ENCODE measurements around the gene ZNF236. TPM values are rescaled to one million over a fixed set of nuclear protein-coding genes. Genes with fewer than 3 reads are reported as not detected.

ZNF236 gene
- polyA plus RNA-seq, 3 donors = 1.7 to 6.5 (median 2.4) TPM

- Mint-ChIP-seq H3K4me1 (no peaks in the 10 kb centered on the region), H3K27me3 (ENCODE audit: low read depth in 3 of 3) (peaks cover 0 to 6% (median 0%) of the 10 kb centered on the region in 3 donors), H3K4me3 (peak overlapping the region in 1 of 2 donors; percentile 25), H3K27ac (peak overlapping the region in 1 of 7 donors; percentile 33), H3K36me3 (peaks cover 5 to 13% of the 10 kb centered on the region in 2 donors), H3K9me3 (peaks cover 0 to 2% (median 0%) of the 10 kb centered on the region in 7 donors)
- WGBS (ENCODE audit: insufficient coverage) = 98% methylated on average over 9 of the region's 11 CpGs
- no peak overlapping the region for H3K4me3 ChIP-seq (replicated peaks in 1 of 3; ENCODE audit: low read depth in 2 of 3, low read length in 3 of 3)
- TF ChIP-seq, protein P1, sequence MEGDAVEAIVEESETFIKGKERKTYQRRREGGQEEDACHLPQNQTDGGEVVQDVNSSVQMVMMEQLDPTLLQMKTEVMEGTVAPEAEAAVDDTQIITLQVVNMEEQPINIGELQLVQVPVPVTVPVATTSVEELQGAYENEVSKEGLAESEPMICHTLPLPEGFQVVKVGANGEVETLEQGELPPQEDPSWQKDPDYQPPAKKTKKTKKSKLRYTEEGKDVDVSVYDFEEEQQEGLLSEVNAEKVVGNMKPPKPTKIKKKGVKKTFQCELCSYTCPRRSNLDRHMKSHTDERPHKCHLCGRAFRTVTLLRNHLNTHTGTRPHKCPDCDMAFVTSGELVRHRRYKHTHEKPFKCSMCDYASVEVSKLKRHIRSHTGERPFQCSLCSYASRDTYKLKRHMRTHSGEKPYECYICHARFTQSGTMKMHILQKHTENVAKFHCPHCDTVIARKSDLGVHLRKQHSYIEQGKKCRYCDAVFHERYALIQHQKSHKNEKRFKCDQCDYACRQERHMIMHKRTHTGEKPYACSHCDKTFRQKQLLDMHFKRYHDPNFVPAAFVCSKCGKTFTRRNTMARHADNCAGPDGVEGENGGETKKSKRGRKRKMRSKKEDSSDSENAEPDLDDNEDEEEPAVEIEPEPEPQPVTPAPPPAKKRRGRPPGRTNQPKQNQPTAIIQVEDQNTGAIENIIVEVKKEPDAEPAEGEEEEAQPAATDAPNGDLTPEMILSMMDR (IDR thresholded peaks at IDR 0.05) = no peak
- no peaks in the 10 kb centered on the region for H4K20me1 ChIP-seq (ENCODE audit: insufficient read depth, low read length)
- no peaks in the 10 kb centered on the region for H3K4me1 ChIP-seq (ENCODE audit: control insufficient read depth in 1 of 2, insufficient read depth in 2 of 2, low read length in 2 of 2)
- DNase-seq = no peak
- no peak overlapping the region for H3K9ac ChIP-seq (ENCODE audit: insufficient read depth, low read length, poor library complexity, severe bottlenecking)
- no peaks in the 10 kb centered on the region for H3K79me2 ChIP-seq (ENCODE audit: insufficient read depth, low read length)
- no peaks in the 10 kb centered on the region for H3K27me3 ChIP-seq (ENCODE audit: control insufficient read depth in 2 of 2, insufficient read depth in 2 of 2, low read length in 2 of 2)
- H3K9me3 ChIP-seq (replicated peaks in 1 of 2; ENCODE audit: control insufficient read depth in 1 of 2, insufficient read depth in 1 of 2, low read length in 2 of 2) = no peaks in the 10 kb centered on the region
- no peak overlapping the region for H2AFZ ChIP-seq (ENCODE audit: insufficient read depth, low read depth, low read length, poor library complexity, severe bottlenecking)
- intact Hi-C loops (cut with micrococcal nuclease) = no loop called here
- H3K4me2 ChIP-seq (replicated peaks; ENCODE audit: extremely low read depth, low read length, poor library complexity, severe bottlenecking) = no peak overlapping the region
- peaks cover 0 to 6% of the 10 kb centered on the region in 2 donors for H3K36me3 ChIP-seq (replicated peaks in 1 of 2; ENCODE audit: control insufficient read depth in 1 of 2, insufficient read depth in 2 of 2, low read length in 2 of 2)
- no peak overlapping the region for H3K27ac ChIP-seq (ENCODE audit: low read depth in 1 of 2, low read length in 2 of 2)
Observed at GRCh38 chr18:76977684-76978232, 155.4 kb downstream of the ZNF236 start.

DNA sequence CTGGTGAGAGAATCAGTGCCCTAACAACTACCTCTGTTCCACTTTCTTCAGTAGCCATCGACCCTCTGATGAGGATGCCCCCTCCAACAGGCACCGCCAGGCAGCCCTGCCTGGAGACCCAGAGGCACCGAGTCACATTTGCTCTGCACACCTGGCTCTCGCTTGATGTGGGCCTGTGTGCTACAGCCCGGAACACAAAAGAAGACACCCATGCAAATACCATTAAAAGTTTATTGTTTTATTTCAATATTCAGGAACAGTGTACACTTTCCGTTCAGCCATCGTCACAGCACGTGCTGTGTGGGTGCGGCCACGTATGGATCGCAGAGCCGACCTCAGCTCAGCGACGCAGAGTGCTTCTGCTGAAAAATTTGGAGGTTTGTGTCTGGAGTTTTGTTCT, 156.3 kb downstream of the ZNF236 start:
- Histone ChIP-seq H3K27me3 (ENCODE audit: control insufficient read depth in 2 of 2, insufficient read depth in 2 of 2, low read length in 2 of 2) (no peaks in the 10 kb centered on the region), H3K79me2 (ENCODE audit: insufficient read depth, low read length) (no peaks in the 10 kb centered on the region), H3K4me3 (replicated peaks in 1 of 3; ENCODE audit: low read depth in 2 of 3, low read length in 3 of 3) (no peak overlapping the region), H3K4me1 (ENCODE audit: control insufficient read depth in 1 of 2, insufficient read depth in 2 of 2, low read length in 2 of 2) (peaks cover 0 to 3% of the 10 kb centered on the region in 2 donors), H3K9me3 (replicated peaks in 1 of 2; ENCODE audit: control insufficient read depth in 1 of 2, insufficient read depth in 1 of 2, low read length in 2 of 2) (no peaks in the 10 kb centered on the region), H3K36me3 (replicated peaks in 1 of 2; ENCODE audit: control insufficient read depth in 1 of 2, insufficient read depth in 2 of 2, low read length in 2 of 2) (peaks cover 0 to 4% of the 10 kb centered on the region in 2 donors), H3K4me2 (replicated peaks; ENCODE audit: extremely low read depth, low read length, poor library complexity, severe bottlenecking) (no peak overlapping the region), H4K20me1 (ENCODE audit: insufficient read depth, low read length) (no peaks in the 10 kb centered on the region), H3K9ac (ENCODE audit: insufficient read depth, low read length, poor library complexity, severe bottlenecking) (no peak overlapping the region), H2AFZ (ENCODE audit: insufficient read depth, low read depth, low read length, poor library complexity, severe bottlenecking) (no peak overlapping the region), H3K27ac (ENCODE audit: low read depth in 1 of 2, low read length in 2 of 2) (no peak overlapping the region)
- TF ChIP-seq, protein P1 (IDR thresholded peaks at IDR 0.05) = no peak
- intact Hi-C loops (cut with micrococcal nuclease) = no loop called here
- Mint-ChIP-seq H3K27ac (no peak overlapping the region), H3K4me1 (peaks cover 3% of the 10 kb centered on the region), H3K9me3 (peaks cover 0 to 2% (median 0%) of the 10 kb centered on the region in 7 donors), H3K4me3 (no peak overlapping the region), H3K27me3 (ENCODE audit: low read depth in 3 of 3) (peaks cover 0 to 6% (median 2%) of the 10 kb centered on the region in 3 donors), H3K36me3 (peaks cover 3 to 12% of the 10 kb centered on the region in 2 donors)
- DNase-seq = no peak
- WGBS (ENCODE audit: insufficient coverage) = 100% methylated on average over 1 of the region's 14 CpGs
